GM19455 (cell line): ENCODE measurements around the gene EPG5.
"Not testable (repeated sequence)": the region's sequence is repeated elsewhere in the genome, so short reads cannot be mapped to it uniquely, and the experiment has no call there.

Source experiments
- ATAC-seq: cut with Tn5 transposase; IDR thresholded peaks from one replicate; pipeline ENCODE4 v1.9.1; 2021; ENCODE audit not compliant: unreplicated experiment

EPG5 gene

DNA sequence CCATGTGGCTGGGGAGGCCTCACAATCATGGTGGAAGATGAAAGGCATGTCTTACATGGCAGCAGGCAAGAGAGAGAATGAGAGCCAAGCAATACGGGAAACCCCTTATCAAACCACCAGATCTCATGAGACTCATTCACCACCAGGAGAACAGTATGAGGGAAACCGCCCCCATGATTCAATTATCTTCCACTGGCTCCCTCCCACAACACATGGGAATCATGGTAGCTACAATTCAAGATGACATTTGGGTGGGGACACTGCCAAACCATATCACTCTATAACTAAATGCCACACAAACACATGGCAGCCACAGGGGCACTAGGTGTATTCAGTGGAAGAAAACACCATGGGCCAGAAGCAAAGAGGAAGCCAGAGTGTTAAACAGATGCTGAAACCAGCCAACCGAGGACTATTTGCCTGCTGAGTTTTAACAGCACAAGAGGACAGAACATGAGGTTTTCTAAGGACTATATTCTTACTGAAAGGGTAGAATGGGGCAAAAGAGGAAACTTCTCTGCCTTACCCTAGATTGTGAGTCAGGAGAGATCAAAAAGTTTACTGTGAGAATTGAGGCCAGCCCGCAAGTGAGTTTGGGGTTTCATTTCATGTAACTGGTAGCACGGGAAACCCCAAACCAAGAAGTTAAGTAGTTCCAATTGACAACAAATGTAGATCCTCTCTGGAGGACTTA is 92.5 kb downstream of the EPG5 start:
- ATAC-seq, result peak; percentile 94

DNA sequence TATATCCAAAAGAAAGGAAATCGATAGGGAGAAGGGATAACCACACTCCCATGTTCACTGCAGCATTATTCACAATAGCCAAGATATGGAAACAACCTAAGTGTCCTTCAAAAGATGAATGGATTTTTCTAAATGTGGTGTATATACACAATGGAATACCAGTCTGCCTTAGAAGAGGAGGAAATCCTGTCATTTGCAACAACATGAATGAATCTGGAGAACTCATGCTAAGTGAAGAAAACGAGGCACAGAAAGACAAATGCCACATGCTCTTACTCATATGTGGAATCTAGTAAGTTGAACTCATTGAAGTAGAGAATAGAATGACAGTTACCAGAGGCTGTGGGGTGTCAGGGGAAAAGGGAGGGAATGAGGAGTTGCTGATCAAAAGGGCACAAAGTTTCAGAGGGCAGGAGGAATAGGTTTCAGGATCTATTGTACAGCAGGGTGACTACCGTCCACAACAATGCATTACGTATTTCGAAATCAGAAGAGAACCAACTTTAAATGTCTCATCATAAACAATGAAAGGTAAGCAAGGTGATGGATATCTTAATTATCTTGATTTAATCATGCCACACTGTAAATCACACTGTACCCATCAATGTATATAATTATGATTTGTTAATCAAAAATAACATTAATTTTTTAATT is 95.6 kb downstream of the EPG5 start:
- ATAC-seq, result no peak

DNA sequence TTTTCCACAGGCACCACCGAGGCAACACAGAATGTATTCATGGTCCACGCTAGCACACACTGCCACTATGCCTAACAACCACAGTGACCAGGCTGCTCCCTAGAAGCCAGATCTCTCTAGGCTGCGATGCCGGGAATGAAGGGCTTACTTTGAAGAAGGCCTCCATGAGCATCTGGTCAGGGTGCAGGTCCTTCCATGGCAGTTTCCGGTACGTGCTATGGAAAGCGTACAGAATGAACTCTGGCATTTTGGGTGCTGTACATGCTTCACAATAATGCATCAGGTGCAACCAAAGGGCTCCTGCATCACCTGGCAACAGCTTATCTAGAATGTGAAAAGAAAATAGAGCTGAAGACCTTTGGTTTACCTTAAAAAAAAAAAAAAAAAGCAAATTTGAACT is 96.7 kb downstream of the EPG5 start:
- no peak for ATAC-seq

DNA sequence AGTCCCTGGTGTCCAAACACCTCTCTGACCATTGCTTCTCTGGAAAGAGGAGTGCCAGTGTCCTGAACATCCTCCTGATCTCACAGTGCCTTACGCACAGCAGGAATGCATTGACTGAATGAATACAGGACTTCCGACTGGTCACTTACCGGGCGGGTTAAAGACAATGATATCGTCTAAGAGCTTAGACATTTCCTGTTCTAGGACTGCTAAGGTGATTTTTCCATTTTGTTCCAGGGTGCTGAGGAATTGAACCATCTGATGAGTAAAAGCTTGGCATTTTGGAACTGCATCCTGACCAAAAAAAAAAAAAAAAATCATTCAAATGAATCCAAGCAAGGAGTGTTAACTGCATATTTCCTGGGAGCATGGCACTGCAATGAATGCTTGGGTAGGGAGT is 101.7 kb downstream of the EPG5 start:
- ATAC-seq, result no peak

DNA sequence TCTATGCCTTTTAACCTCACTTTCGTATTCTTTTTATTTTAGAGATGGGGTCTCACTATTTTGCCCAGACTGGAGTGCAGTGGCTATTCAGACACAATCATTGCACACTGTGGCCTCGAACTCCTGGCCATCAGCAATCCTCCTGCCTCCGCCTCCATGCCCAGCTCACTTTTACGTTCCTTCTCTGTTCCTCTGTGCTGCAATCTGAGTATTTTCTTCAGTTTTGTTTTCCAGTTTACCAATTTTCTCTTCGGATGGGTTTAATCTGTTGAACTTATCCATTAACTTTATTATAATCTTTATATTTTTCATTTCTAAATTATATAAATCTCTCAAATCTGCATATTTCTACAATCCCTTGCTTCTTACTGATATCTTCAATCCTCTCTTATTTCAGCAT is 103.0 kb downstream of the EPG5 start:
- ATAC-seq, result no peak

DNA sequence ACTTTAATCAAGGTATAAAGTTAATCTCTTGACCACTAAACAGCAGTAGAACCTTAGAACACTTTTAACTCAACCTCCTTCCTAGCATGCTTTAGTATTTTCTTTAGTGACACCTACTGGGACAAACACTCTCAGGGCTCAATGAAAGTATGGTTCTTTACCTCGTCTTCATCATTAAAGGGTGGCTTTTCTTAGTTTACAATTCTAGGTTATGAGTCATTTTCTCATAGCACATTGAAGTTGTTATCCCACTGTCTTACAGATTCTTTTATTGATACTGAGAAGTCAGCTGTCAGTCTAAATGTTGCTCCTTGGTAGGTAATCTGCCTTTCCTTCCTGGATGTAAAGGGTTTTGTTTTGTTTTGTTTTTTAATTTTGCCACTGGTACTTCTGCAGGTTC is 103.7 kb downstream of the EPG5 start:
- ATAC-seq, result no peak

DNA sequence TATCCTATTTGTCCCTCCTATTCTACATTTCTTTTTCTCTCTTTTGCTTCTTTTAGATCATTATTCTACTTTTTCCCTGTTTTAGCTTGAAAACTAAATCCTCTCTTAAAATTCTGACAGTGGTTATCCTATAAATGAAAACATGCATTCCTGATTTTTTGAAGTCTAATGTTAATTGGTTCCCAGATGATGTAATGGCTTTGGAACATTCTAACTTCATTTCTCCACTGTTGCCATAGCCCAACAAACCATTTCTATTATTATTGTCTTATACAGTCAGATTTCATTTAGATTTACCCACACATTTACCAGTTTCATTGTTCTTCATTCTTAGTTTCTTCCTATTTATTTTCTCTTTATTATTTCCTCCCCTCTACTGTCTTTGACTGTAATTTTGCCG is 105.2 kb downstream of the EPG5 start:
- no peak for ATAC-seq

DNA sequence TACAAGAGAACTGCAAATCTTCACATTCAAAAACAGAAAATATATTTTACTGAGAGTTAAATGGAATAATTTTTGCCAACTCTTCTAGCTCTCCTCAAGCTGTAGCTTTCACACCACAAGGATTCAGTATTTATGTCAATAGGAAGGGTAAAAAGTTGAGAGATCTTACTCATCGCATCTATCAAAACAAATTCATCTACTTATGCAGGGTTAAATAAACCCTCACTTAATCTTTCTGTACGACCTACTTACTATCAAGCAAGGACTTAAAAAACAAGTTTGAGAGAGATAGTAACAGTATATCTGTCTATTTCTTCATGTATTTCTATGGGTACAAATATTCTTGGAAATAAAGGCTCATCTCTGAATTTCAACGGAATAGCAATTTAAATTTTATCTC is 106.2 kb downstream of the EPG5 start:
- ATAC-seq, result no peak

DNA sequence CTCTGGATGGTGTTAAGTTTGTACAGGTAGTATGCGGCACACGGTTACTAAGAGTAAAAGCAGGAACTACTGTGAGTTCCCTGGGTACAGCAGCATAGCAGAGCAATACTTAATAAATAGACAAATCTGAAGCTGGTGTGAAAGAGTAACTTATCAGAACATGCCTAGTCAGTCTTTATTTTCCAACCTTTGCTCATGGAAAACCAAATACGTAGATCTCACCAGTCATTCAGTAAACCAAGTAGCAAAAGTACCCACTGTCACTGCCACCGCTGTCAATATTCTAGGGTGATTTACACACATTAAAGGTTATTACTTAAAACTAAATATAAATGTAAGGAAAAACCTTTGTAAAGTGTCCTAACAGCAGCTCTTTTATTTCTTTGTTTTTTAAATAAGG is 106.6 kb downstream of the EPG5 start:
- ATAC-seq, result no peak

DNA sequence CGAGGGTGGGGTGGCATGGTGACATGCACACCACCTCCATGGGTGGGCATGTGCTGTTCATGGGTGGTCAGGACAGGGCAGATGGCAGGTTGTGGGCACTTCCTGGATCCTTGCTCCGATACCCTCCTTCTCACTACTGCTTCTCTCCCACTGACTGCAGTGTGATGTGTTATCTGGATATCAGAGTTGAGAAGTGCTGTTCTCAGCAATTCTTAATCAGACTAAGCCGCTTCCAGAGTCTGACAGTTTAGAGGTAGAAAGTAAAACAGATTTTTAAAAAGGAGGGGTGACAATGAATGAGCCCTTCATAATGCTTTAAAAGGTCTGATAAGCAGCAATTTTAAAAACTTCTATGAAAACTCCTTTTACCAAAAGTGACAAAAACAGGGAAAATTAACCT is 107.8 kb downstream of the EPG5 start:
- no peak for ATAC-seq

DNA sequence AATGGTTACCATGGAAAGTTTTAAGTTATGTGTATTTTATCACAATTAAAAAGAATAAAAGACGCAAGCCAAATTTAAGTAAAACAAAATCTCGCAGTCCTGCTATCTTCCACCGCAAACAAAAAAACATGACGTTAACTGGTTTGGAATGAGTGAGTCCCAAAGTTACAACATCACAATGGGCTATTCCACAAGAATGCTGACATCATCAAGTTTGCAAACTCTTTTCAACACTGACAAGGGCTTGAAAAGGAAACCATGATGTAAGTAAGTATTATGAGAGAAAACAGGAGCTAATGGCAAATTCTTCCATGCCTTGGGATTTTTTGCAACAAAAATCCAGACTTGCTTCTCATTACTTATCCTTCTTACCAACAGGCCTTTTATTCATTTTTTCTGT is 110.6 kb downstream of the EPG5 start:
- no peak for ATAC-seq

DNA sequence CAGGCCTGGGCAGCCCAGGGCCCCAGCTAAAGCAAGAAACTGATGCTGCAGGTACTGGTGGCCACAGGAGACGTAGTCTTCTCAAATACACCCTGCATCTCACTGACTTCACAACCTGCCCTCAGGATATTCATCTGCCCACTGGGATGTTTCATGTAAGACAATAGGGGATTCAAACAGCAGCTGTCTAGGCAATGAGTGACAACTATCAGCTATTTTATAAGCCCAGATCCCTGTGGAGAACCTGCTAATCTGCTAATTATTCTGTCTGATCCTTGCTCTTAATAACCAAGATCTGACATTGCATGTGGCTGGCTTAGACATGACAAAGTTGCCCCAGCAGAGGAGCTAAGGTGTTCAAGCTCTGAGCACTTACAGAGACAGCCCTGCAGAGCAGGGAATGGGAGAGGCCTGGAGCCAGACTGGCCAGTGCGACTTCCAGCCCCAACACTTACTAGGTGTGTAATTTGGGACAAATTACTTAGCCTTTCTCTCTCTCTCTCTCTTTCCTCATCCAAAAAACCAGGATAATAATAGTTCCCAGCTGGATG is 113.0 kb downstream of the EPG5 start:
- ATAC-seq, result no peak

DNA sequence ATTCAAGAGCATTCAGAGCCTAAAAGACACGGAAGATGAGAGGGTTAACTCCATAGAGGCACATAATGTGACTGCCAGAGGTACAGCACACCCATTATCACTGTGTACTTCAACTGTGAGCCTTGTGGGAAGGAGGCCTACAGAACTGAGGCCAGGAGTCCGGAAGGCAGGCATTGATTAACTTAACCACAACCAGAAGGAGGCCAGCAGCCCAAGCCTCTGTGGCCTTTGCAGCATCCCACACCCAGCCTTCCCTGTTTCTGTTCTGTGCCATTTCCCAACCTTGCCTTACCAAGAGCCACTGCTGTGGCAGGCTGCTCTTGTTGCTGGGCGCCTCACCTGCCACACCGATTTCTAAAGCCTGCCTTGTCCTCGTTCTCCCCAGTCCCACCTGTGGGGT is 114.5 kb downstream of the EPG5 start:
- ATAC-seq, result no peak

DNA sequence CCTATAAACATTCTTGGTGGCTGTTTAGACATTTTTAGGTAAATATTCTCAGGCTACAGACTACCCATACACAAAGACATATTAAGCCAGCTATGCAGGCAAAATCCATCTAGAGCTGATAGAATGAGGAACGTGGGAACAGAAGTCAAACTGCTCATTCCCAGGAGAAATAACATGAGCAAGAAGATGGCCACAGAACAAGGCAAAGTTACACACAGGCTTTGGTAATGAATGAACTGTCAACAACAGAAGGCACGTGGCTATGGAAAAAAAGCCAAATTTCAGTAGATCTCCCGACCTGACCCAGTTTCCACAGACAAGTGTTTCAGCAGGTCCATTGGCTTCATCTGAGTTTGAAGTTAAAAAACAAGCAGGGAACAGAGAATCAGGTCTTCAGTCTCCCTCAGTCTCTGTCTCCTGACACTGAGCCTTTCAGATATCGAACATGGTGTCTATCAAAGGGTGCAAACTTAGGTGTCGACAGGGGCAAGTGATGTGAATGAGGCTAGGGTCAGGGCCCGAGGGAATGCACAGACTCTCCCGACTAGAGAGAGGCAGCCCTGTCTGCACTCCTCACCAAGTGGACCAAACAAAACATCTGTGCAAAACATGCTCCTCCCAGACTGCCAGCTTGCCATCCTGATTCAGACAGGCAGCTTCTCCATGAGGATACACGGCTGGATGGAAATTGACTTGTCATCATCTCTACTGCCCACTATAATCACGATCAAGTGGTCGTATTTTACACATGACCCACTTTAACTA is 115.8 kb downstream of the EPG5 start:
- ATAC-seq, result no peak

DNA sequence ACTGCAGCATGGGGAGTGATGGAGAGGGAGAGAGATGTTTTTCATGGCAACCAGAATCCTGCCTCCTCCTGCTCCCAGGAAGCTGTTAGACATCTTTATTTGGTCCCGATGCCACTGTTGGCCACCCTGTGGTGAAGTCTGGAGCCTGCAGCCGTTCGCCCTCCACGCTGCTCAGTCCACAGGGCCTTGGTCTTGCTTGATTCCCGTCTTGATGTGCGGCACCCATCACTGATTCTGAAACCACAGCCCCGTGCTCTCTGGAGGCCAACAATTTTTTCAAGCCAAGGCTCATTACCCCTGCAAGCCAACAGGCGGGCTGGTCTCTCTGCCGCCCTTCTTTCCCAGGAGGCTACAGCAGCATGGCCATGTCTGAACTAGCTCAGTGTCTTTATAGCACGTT is 117.1 kb downstream of the EPG5 start:
- no peak for ATAC-seq

DNA sequence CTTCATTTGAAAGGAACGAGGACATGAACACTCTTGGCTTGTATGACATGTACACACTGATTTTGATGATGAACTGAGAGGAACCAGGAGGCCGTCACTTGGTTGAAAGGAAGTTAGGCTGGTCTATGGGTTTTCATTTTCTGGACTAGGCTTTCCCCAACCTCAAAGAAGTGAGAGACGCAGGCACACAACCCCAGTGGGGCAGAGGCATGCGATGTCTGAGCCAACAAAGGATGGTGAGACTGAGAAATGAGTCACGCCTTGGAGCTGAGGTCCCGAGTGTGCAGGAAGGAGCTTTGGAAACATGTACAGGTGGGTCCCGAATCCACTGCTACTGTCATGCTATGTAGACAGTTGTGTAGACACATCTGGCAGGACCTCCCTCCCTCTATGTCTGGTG is 117.6 kb downstream of the EPG5 start:
- ATAC-seq, result no peak

DNA sequence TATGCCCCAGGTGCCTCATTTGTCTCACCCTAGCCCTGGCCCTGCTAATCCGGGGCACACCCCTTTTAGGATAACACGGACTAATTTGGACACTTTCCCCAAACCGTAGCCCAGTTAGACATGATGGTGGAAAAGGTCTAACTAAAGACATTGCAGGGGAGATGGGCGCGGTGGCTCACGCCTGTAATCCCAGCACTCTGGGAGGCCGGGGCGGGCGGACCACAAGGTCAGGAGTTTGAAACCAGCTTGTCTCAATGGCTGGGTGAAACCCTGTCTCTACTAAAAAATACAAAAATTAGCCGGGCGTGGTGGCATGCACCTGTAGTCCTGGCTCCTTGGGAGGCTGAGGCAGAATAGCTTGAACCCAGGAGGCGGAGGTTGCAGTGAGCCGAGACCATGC is 118.5 kb downstream of the EPG5 start:
- not testable (repeated sequence) for ATAC-seq

DNA sequence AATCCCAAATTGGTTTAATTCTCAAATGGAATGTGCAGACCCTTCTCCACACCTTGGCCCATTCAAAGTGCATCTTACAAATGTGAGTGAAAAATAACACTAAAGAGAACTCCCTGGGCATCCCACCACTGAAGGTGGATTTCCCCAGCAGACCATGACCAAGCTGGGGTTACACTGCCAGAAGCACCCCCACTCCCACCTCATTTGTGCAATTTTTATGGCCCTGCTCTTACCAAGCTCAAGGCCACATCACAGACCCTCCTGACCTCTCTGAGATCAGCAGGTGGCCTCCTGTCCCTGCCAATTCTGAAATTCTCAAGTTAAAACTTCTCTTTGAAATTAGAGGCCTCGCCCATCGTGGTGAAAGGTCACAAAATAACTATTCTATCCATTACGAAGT is 120.0 kb downstream of the EPG5 start:
- no peak for ATAC-seq

DNA sequence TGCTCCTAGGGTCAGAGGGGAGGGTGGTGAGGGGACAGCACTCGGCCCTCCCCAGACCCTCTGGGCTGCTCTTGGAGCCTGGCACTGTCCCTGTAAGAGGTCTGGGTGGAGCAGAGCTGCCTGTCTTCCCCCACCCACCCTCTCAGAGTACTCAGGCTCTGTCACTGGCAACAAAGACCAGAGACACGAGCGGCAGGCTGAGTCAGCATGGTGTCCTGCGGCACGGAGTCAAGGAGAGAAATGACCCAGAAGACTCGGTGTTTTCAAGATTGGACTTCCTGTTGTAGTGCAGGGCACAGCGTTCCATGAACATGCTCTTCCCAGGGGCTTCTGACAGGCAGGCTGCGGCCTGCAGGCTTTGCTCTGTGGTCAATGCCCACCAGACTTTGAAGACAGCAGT is 121.7 kb downstream of the EPG5 start:
- no peak for ATAC-seq

DNA sequence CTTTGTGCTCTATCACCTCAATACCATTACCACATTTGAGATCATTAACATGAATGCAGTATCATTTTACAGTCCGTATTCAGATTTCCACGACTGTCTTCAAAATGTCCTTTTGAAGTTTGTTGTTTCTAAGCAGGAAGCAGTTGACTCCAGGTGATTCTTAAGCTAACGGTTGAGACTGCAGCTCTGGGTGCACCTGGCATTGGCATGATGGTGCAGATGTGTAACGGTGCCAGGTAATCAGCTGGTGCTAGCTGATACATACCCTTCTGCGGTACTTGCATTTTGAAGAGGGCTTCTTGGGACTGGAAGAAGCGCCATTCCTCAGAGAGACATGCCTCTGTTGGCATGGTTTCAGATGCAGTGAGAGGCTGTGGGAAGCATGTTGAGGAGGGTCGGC is 122.2 kb downstream of the EPG5 start:
- ATAC-seq, result no peak

DNA sequence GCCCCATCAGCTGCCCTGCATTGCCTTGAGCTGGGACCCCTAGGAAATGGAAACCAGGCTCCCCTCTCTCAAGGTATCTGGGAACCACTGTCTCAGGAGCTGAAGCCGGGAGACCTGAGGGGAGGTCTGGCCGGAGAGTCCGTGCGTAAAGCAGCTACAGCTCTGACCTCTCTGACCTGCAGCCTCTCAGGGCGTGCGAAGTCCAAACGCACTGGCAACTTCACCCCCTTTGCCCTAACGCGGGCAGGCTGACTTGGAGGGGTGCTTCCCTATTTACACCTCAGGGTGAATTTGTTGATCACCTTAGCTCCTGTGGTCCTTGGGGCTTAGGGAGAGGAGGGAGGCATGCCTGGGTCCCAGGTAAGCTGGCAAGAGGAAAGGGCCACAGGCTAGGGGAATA is 124.1 kb downstream of the EPG5 start:
- no peak for ATAC-seq
